ENCODE measurements around the gene PPARA. TPM values are rescaled to one million over a fixed set of nuclear protein-coding genes. Genes with fewer than 3 reads are reported as not detected.

PPARA gene
- total RNA-seq, 1 experiment from 2014 or later, result 14.5 TPM

DNA sequence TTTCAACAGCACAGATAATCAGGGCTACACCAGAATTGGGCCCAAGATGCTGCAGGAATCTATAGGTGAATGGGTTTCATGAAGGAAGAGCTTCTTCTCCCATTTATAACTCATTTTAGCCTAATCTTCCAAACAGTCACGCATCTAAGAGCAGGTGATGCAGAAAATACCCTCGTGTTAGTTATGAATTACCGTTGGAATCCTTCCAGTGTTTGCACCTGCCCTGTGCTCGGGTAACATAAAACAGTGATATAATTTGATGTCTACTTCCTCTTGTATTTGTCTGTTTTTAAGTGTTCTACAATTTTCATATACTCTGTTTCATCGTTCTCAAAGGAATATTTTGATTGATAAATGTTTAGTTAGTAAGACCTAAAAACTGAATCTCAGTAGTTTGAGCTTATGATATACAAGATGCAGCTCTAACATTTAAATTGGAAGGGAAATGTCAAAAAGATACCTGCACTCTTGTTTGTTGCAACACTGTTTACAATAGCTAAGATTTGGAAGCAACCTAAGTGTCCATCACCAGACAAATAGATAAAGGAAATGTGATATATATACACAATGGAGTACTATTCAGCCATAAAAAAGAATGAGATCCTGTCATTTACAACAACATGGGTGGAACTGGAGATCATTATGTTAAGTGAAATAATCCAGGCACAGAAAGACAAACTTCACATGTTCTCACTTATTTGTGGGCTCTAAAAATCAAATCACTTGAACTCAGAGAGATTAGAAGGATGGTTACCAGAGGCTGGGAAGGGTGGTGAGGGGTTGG lies 42.1 kb downstream of the PPARA start (continued):
- TF ChIP-seq SRF (IDR thresholded peaks at IDR 0.05; ENCODE audit: low read depth) (no peak), FOSL1 (IDR thresholded peaks at IDR 0.05; ENCODE audit: low read depth) (no peak), EZH2phosphoT487 (IDR thresholded peaks at IDR 0.05; ENCODE audit: borderline replicate concordance) (no peak), CEBPB (IDR thresholded peaks at IDR 0.05; ENCODE audit: low read depth) (no peak)
- TF ChIP-seq, protein P1, sequence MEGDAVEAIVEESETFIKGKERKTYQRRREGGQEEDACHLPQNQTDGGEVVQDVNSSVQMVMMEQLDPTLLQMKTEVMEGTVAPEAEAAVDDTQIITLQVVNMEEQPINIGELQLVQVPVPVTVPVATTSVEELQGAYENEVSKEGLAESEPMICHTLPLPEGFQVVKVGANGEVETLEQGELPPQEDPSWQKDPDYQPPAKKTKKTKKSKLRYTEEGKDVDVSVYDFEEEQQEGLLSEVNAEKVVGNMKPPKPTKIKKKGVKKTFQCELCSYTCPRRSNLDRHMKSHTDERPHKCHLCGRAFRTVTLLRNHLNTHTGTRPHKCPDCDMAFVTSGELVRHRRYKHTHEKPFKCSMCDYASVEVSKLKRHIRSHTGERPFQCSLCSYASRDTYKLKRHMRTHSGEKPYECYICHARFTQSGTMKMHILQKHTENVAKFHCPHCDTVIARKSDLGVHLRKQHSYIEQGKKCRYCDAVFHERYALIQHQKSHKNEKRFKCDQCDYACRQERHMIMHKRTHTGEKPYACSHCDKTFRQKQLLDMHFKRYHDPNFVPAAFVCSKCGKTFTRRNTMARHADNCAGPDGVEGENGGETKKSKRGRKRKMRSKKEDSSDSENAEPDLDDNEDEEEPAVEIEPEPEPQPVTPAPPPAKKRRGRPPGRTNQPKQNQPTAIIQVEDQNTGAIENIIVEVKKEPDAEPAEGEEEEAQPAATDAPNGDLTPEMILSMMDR (IDR thresholded peaks at IDR 0.05 in 2 of 3, conservative IDR thresholded peaks at IDR 0.05 in 1 of 3; ENCODE audit: borderline replicate concordance in 1 of 3, insufficient read depth in 1 of 3, low read depth in 2 of 3, low read length in 2 of 3), result no peak

DNA sequence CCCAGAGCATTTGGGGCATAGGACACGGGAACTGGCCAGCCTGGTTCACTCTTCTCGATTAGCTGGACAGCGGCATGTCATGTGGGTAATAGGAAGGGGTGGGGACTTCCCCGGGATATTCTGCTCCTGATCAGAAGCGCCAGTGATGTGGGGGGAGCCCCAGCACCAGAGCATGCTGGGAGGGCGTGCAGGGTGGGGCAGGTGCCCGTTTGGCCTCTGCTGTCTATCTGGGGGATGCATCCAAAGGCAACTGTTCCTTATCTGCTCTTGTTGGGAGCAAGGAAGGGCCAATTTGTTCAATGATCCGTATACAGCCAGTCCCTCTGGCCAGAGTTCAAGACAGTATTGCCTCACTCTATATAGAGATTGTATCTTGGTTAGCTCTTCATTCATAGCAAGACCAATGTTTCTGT lies 43.6 kb downstream of the PPARA start:
- Histone ChIP-seq H3K79me2 (ENCODE audit: insufficient read depth, low read length) (no peaks in the 10 kb centered on the region), H3K9me3 (ENCODE audit: control insufficient read depth in 1 of 2, insufficient read depth in 1 of 2, low read depth in 1 of 2, low read length in 2 of 2) (no peaks in the 10 kb centered on the region), H3K36me3 (ENCODE audit: control insufficient read depth in 1 of 2, insufficient read depth in 2 of 2, low read length in 2 of 2) (no peaks in the 10 kb centered on the region), H3K9ac (ENCODE audit: low read length) (no peak overlapping the region), H3K9me2 (ENCODE audit: insufficient read depth) (no peaks in the 10 kb centered on the region), H2AFZ (ENCODE audit: low read depth, low read length, poor library complexity, severe bottlenecking) (no peak overlapping the region), H4K20me1 (ENCODE audit: insufficient read depth) (no peaks in the 10 kb centered on the region), H3K27me3 (ENCODE audit: insufficient read depth, low read length) (no peaks in the 10 kb centered on the region), H3K4me1 (ENCODE audit: control insufficient read depth in 1 of 2, insufficient read depth in 2 of 2, low read length in 2 of 2) (peaks cover 0 to 10% of the 10 kb centered on the region in 2 experiments; a peak in 1 of 4 replicates), H3K4me3 (replicated peaks in 1 of 2; ENCODE audit: low read depth in 1 of 2, low read length in 2 of 2) (no peak overlapping the region), H3K27ac (ENCODE audit: low read depth, low read length) (no peak overlapping the region), H3K4me2 (ENCODE audit: low read length) (no peak overlapping the region)
- RAD21 ChIA-PET (ENCODE audit: low non-redundant PET in 1 of 2, low total read pairs in 2 of 2, uncharacterized antibody in 2 of 2, unreplicated experiment in 2 of 2), result no interaction called here
- no TSS peak for BruUV-seq (replicated peaks)
- CTCF ChIA-PET, result no interaction called here
- DNase-seq (ENCODE audit: low read depth, low spot score) (no peak), ATAC-seq (no peak)
- POLR2A ChIA-PET, result no interaction called here
- intact Hi-C loops (cut with micrococcal nuclease), result no loop called here
- TF ChIP-seq ZNF274 (IDR thresholded peaks at IDR 0.05; ENCODE audit: low read depth, low read length), result no peak
- TF ChIP-seq FOSL1 (IDR thresholded peaks at IDR 0.05; ENCODE audit: low read depth), result no peak
- no peak for TF ChIP-seq ZFX (IDR thresholded peaks at IDR 0.05)
- TF ChIP-seq RAD21 (IDR thresholded peaks at IDR 0.05; ENCODE audit: low read depth), result no peak
- TF ChIP-seq, protein P2, sequence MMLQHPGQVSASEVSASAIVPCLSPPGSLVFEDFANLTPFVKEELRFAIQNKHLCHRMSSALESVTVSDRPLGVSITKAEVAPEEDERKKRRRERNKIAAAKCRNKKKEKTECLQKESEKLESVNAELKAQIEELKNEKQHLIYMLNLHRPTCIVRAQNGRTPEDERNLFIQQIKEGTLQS (IDR thresholded peaks at IDR 0.05), result no peak
- no peak for TF ChIP-seq JUND (IDR thresholded peaks at IDR 0.05)
- no peak for TF ChIP-seq SIN3A (IDR thresholded peaks at IDR 0.05; ENCODE audit: low read depth)
- TF ChIP-seq, protein P1 (IDR thresholded peaks at IDR 0.05 in 2 of 3, conservative IDR thresholded peaks at IDR 0.05 in 1 of 3; ENCODE audit: borderline replicate concordance in 1 of 3, insufficient read depth in 1 of 3, low read depth in 2 of 3, low read length in 2 of 3), result no peak
- TF ChIP-seq POLR2A (IDR thresholded peaks at IDR 0.05; ENCODE audit: borderline replicate concordance, extremely low read depth, insufficient read depth, insufficient read length), result no peak
- no peak for TF ChIP-seq EZH2 (IDR thresholded peaks at IDR 0.05)
- TF ChIP-seq POLR2AphosphoS5 (IDR thresholded peaks at IDR 0.05; ENCODE audit: low read depth, low read length), result no peak
- TF ChIP-seq, protein P3, sequence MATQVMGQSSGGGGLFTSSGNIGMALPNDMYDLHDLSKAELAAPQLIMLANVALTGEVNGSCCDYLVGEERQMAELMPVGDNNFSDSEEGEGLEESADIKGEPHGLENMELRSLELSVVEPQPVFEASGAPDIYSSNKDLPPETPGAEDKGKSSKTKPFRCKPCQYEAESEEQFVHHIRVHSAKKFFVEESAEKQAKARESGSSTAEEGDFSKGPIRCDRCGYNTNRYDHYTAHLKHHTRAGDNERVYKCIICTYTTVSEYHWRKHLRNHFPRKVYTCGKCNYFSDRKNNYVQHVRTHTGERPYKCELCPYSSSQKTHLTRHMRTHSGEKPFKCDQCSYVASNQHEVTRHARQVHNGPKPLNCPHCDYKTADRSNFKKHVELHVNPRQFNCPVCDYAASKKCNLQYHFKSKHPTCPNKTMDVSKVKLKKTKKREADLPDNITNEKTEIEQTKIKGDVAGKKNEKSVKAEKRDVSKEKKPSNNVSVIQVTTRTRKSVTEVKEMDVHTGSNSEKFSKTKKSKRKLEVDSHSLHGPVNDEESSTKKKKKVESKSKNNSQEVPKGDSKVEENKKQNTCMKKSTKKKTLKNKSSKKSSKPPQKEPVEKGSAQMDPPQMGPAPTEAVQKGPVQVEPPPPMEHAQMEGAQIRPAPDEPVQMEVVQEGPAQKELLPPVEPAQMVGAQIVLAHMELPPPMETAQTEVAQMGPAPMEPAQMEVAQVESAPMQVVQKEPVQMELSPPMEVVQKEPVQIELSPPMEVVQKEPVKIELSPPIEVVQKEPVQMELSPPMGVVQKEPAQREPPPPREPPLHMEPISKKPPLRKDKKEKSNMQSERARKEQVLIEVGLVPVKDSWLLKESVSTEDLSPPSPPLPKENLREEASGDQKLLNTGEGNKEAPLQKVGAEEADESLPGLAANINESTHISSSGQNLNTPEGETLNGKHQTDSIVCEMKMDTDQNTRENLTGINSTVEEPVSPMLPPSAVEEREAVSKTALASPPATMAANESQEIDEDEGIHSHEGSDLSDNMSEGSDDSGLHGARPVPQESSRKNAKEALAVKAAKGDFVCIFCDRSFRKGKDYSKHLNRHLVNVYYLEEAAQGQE (IDR thresholded peaks at IDR 0.05; ENCODE audit: low read depth), result no peak
- no peak for TF ChIP-seq ELF1 (IDR thresholded peaks at IDR 0.05; ENCODE audit: borderline replicate concordance, low read depth)
- TF ChIP-seq YY1 (IDR thresholded peaks at IDR 0.05; ENCODE audit: extremely low read depth, insufficient replicate concordance, low read depth, low read length), result no peak
- TF ChIP-seq CEBPB (IDR thresholded peaks at IDR 0.05; ENCODE audit: low read depth), result no peak
